GM18873 (cell line): ENCODE measurements around the gene STK32B.

Source experiments
- ATAC-seq: cut with Tn5 transposase; IDR thresholded peaks from one replicate; pipeline ENCODE4 v1.9.1; 2021; ENCODE audit warnings: mild to moderate bottlenecking, moderate library complexity, moderate number of reproducible peaks; ENCODE audit not compliant: unreplicated experiment, low FRiP score

Gene STK32B

DNA sequence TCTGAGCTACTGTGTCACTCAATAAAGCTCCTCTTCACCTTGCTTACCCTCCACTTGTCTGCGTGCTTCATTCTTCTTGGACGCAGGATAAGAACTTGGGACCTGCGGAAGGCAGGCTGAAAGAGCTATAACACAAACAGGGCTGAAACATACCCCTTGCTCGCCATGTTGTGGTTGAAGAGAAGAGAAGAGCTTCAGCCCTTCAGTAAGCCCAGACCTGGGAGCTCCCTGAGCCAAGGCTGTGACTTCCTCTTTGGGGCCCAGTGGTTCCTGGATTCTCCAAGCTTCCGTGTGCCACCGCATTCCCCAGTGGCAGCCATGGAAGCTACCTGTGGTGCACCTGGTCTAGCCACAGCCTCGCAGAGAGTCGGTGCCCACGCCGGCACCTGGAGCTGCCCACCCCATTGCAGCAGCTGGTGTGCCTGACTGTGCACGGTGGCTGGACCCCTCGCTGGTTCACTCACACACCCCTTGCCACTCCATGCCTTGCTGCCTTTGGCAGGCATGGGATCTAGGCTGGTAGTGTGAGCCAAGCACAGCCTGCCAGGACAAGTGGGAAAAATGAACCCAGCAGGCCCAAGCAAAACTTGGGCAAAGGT, 496.5 kb downstream of the STK32B start:
- ATAC-seq = no peak
